HG03469 (cell line): ENCODE measurements around the gene DTNA.
"Not testable (repeated sequence)": the region's sequence is repeated elsewhere in the genome, so short reads cannot be mapped to it uniquely, and the experiment has no call there.

Experiments
- ATAC-seq: cut with Tn5 transposase; IDR thresholded peaks from one replicate; pipeline ENCODE4 v1.9.1; 2021; ENCODE audit warnings: mild to moderate bottlenecking, moderate library complexity, moderate number of reproducible peaks; ENCODE audit not compliant: unreplicated experiment

DTNA gene

GRCh38 chr18:34709750-34710441, at the start of gene DTNA:
Gene DTNA, plus strand, starts transcription at chr18:34710298. Its CDS starts 45,679 bp downstream, at chr18:34755977.
- no peak for ATAC-seq

GRCh38 chr18:34660572-34660971, 49.5 kb upstream of the DTNA start:
- no peak for ATAC-seq

- ATAC-seq = peak; percentile 73
Measured at GRCh38 chr18:34661464-34662087, 48.5 kb upstream of the DTNA start.

GRCh38 chr18:34676816-34677574, 33.1 kb upstream of the DTNA start:
- no peak for ATAC-seq

- ATAC-seq = not testable (repeated sequence)
Measured at GRCh38 chr18:34689750-34690149, 20.3 kb upstream of the DTNA start.

GRCh38 chr18:34691614-34692013, 18.5 kb upstream of the DTNA start:
- no peak for ATAC-seq

GRCh38 chr18:34694591-34695165, 15.4 kb upstream of the DTNA start:
- no peak for ATAC-seq

- no peak for ATAC-seq
Measured at GRCh38 chr18:34695310-34695709, 14.8 kb upstream of the DTNA start.

GRCh38 chr18:34696671-34697070, 13.4 kb upstream of the DTNA start:
- ATAC-seq = no peak

- ATAC-seq = no peak
Measured at GRCh38 chr18:34697233-34697632, 12.9 kb upstream of the DTNA start.

- ATAC-seq = no peak
Measured at GRCh38 chr18:34697891-34698290, 12.2 kb upstream of the DTNA start.

- ATAC-seq = no peak
Measured at GRCh38 chr18:34701911-34702310, 8.2 kb upstream of the DTNA start.

- ATAC-seq = no peak
Measured at GRCh38 chr18:34702814-34703213, 7.3 kb upstream of the DTNA start.

GRCh38 chr18:34704074-34704473, 6.0 kb upstream of the DTNA start:
- ATAC-seq = no peak

- no peak for ATAC-seq
Measured at GRCh38 chr18:34704823-34705222, 5.3 kb upstream of the DTNA start.

GRCh38 chr18:34707670-34708069, 2.4 kb upstream of the DTNA start:
- no peak for ATAC-seq

- ATAC-seq = no peak
Measured at GRCh38 chr18:34709104-34709503, 994 bp upstream of the DTNA start.

GRCh38 chr18:34710458-34710914, 388 bp downstream of the DTNA start:
- ATAC-seq = no peak

GRCh38 chr18:34710934-34711333, 836 bp downstream of the DTNA start:
- ATAC-seq = no peak

- ATAC-seq = not testable (repeated sequence)
Measured at GRCh38 chr18:34716111-34716510, 6.0 kb downstream of the DTNA start.

- ATAC-seq = no peak
Measured at GRCh38 chr18:34718610-34719009, 8.5 kb downstream of the DTNA start.
